Karpas-422 (cell line): ENCODE results near the gene C5orf58. TPM values are rescaled to one million over a fixed set of nuclear protein-coding genes. Genes with fewer than 3 reads are reported as not detected.

Source experiments
- DNase-seq: peaks from one replicate; pipeline ENCODE4 v3.0.0-alpha.2; 2015
- H2AFZ ChIP-seq: fragments of 200-600 bp; sonication (generic); 2 replicates; pipeline ENCODE4 v1.6.1; 2014; ENCODE audit warnings: antibody characterized with exemption, low read length, mixed read lengths
- H3K27ac ChIP-seq: fragments of 200-600 bp; sonication (generic); 2 replicates; pipeline ENCODE4 v1.5.1; 2014; ENCODE audit warnings: mild to moderate bottlenecking, low read length, moderate library complexity
- H3K27me3 ChIP-seq: fragments of 200-600 bp; sonication (generic); 2 replicates; pipeline ENCODE4 v1.6.1; 2014; ENCODE audit warnings: low read length, mixed read lengths
- H3K36me3 ChIP-seq: fragments of 200-600 bp; sonication (generic); 2 replicates; pipeline ENCODE4 v1.6.1; 2014; ENCODE audit warnings: low read length, mixed read lengths; ENCODE audit not compliant: insufficient read depth
- H3K4me1 ChIP-seq: fragments of 200-600 bp; sonication (generic); 2 replicates; pipeline ENCODE4 v1.6.1; 2014; ENCODE audit warnings: mild to moderate bottlenecking, low read length, mixed read lengths
- H3K4me2 ChIP-seq: fragments of 200-600 bp; sonication (generic); 2 replicates; pipeline ENCODE4 v1.6.1; 2014; ENCODE audit warnings: low read length, low read depth, mild to moderate bottlenecking; ENCODE audit not compliant: poor library complexity, severe bottlenecking
- H3K4me3 ChIP-seq: fragments of 200-600 bp; sonication (generic); 2 replicates; pipeline ENCODE4 v1.5.1; 2014; ENCODE audit warnings: mild to moderate bottlenecking, antibody characterized with exemption, low read length, mixed read lengths
- H3K79me2 ChIP-seq: fragments of 200-600 bp; sonication (generic); 2 replicates; pipeline ENCODE4 v1.6.1; 2014; ENCODE audit warnings: mild to moderate bottlenecking, low read length, mixed read lengths
- H3K9ac ChIP-seq: fragments of 200-600 bp; sonication (generic); 2 replicates; pipeline ENCODE4 v1.6.0; 2014; ENCODE audit warnings: low read length
- H3K9me2 ChIP-seq: fragments of 200-600 bp; sonication (generic), shearing (Covaris generic); replicated peaks from 2 replicates; pipeline ENCODE4 v1.6.0; 2014; ENCODE audit warnings: mild to moderate bottlenecking, low read length, moderate library complexity; ENCODE audit not compliant: insufficient read depth
- H3K9me3 ChIP-seq: fragments of 300-700, 200-600 bp; sonication (generic); 2 replicates; pipeline ENCODE4 v1.6.1; 2014; ENCODE audit warnings: low read length, mixed read lengths
- H4K20me1 ChIP-seq: fragments of 200-600 bp; sonication (generic); 2 replicates; pipeline ENCODE4 v1.6.1; 2014; ENCODE audit warnings: mild to moderate bottlenecking, antibody characterized with exemption, low read length, low read depth; ENCODE audit not compliant: insufficient read depth
- total RNA-seq: library from RNA; depleted of rRNA; stranded (reverse); fragments of >200 nt; shearing (Covaris generic); gene quantifications from 2 replicates; pipeline ENCODE4 v1.2.3, GENCODE V29; 2014; ENCODE audit warnings: low replicate concordance

The C5orf58 gene
- total RNA-seq, 1 experiment from 2014 or later, result not detected

DNA sequence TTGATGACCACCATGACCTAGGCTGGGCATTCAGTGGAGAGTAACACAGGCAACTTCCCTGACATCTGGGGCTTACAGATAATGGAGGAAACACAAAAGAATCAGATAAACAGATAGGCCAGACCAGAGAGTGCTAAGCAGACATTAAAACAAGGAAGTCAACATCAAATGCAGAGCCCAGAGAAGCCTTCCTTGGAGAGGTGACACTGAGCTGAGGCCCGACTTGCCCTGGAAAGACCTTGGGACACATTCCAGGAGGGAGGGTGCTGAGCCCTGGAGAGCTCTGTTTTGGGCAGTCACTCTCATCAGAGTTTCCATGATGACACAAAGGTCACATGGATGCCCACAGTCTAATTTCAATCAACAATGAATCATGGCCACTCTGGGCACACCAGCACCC lies 31.9 kb upstream of the C5orf58 start:
- Histone ChIP-seq H3K4me1 (peaks cover 14% of the 10 kb centered on the region), H2AFZ (no peak overlapping the region), H3K36me3 (no peaks in the 10 kb centered on the region), H3K9ac (no peak overlapping the region), H3K9me2 (no peaks in the 10 kb centered on the region), H3K27me3 (no peaks in the 10 kb centered on the region; the same call in 1 of the 2 replicates), H3K9me3 (no peaks in the 10 kb centered on the region), H3K27ac (no peak overlapping the region), H4K20me1 (no peaks in the 10 kb centered on the region), H3K4me3 (no peak overlapping the region), H3K79me2 (no peaks in the 10 kb centered on the region), H3K4me2 (no peak overlapping the region)
- DNase-seq, result no peak

- H3K4me2 ChIP-seq, result no peak overlapping the region
- no peak overlapping the region for H3K4me3 ChIP-seq
- H3K9me3 ChIP-seq, result no peaks in the 10 kb centered on the region
- no peaks in the 10 kb centered on the region for H3K9me2 ChIP-seq
- DNase-seq, result no peak
- no peak overlapping the region for H3K9ac ChIP-seq
- no peak overlapping the region for H3K27ac ChIP-seq
- H2AFZ ChIP-seq, result no peak overlapping the region
- peaks cover 11% of the 10 kb centered on the region for H3K4me1 ChIP-seq
- no peaks in the 10 kb centered on the region for H3K36me3 ChIP-seq
- no peaks in the 10 kb centered on the region for H3K79me2 ChIP-seq
- no peaks in the 10 kb centered on the region; the same call in 1 of the 2 replicates for H3K27me3 ChIP-seq
- H4K20me1 ChIP-seq, result no peaks in the 10 kb centered on the region
Observed at GRCh38 chr5:170201311-170201710, 31.5 kb upstream of the C5orf58 start.

- Histone ChIP-seq H3K9ac (no peak overlapping the region), H3K9me3 (no peaks in the 10 kb centered on the region), H3K27me3 (no peaks in the 10 kb centered on the region), H3K27ac (no peak overlapping the region), H3K79me2 (no peaks in the 10 kb centered on the region), H4K20me1 (no peaks in the 10 kb centered on the region), H3K4me2 (no peak overlapping the region), H2AFZ (no peak overlapping the region), H3K9me2 (no peaks in the 10 kb centered on the region), H3K36me3 (no peaks in the 10 kb centered on the region), H3K4me3 (no peak overlapping the region), H3K4me1 (peaks cover 8% of the 10 kb centered on the region)
- no peak for DNase-seq
Observed at GRCh38 chr5:170202117-170202516, 30.7 kb upstream of the C5orf58 start.

DNA sequence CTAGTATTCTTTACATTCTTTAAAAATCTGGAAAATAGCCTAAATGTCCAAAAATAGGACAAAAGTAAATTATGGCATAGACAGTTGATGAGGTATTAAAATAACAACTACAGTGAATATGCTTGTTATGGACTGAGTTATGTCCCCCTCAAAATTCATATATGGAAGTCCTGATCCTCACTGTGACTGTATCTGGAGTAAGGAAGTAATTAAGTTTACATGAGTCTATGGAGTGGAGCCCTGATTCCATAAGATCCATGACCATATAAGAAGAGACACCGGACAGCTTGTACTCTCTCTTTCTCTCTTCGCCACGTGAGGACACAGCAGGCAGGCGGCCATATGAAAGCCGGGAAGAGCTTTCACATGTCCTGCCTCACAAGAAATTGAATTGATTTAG lies 28.6 kb upstream of the C5orf58 start:
- no peak for DNase-seq
- Histone ChIP-seq H4K20me1 (no peaks in the 10 kb centered on the region), H3K36me3 (no peaks in the 10 kb centered on the region), H3K9me2 (no peaks in the 10 kb centered on the region), H3K4me3 (no peak overlapping the region), H3K9me3 (no peaks in the 10 kb centered on the region), H3K79me2 (no peaks in the 10 kb centered on the region), H2AFZ (no peak overlapping the region), H3K27me3 (no peaks in the 10 kb centered on the region), H3K27ac (no peak overlapping the region), H3K9ac (no peak overlapping the region), H3K4me1 (peaks cover 8% of the 10 kb centered on the region), H3K4me2 (no peak overlapping the region)

- H4K20me1 ChIP-seq, result no peaks in the 10 kb centered on the region
- no peaks in the 10 kb centered on the region for H3K27me3 ChIP-seq
- no peaks in the 10 kb centered on the region for H3K79me2 ChIP-seq
- H3K4me1 ChIP-seq, result peaks cover 10% of the 10 kb centered on the region
- no peak overlapping the region for H3K9ac ChIP-seq
- no peaks in the 10 kb centered on the region for H3K9me2 ChIP-seq
- H3K36me3 ChIP-seq, result no peaks in the 10 kb centered on the region
- no peak overlapping the region for H3K4me2 ChIP-seq
- no peaks in the 10 kb centered on the region for H3K9me3 ChIP-seq
- H2AFZ ChIP-seq, result no peak overlapping the region
- no peak overlapping the region for H3K4me3 ChIP-seq
- DNase-seq, result no peak
- H3K27ac ChIP-seq, result no peak overlapping the region
Observed at GRCh38 chr5:170206216-170206615, 26.6 kb upstream of the C5orf58 start.

- no peak overlapping the region for H2AFZ ChIP-seq
- peaks cover 4% of the 10 kb centered on the region for H3K4me1 ChIP-seq
- H3K79me2 ChIP-seq, result no peaks in the 10 kb centered on the region
- no peak for DNase-seq
- H3K4me2 ChIP-seq, result no peak overlapping the region
- no peak overlapping the region for H3K9ac ChIP-seq
- H3K36me3 ChIP-seq, result no peaks in the 10 kb centered on the region
- H3K9me2 ChIP-seq, result no peaks in the 10 kb centered on the region
- no peaks in the 10 kb centered on the region for H4K20me1 ChIP-seq
- H3K9me3 ChIP-seq, result no peaks in the 10 kb centered on the region
- H3K27ac ChIP-seq, result no peak overlapping the region
- no peak overlapping the region for H3K4me3 ChIP-seq
- no peaks in the 10 kb centered on the region for H3K27me3 ChIP-seq
Observed at GRCh38 chr5:170206958-170207357, 25.8 kb upstream of the C5orf58 start.

- no peaks in the 10 kb centered on the region for H3K27me3 ChIP-seq
- no peaks in the 10 kb centered on the region for H3K9me3 ChIP-seq
- H3K9me2 ChIP-seq, result no peaks in the 10 kb centered on the region
- no peaks in the 10 kb centered on the region for H3K36me3 ChIP-seq
- no peak overlapping the region for H2AFZ ChIP-seq
- H4K20me1 ChIP-seq, result no peaks in the 10 kb centered on the region
- H3K4me1 ChIP-seq, result peaks cover 15% of the 10 kb centered on the region
- H3K4me2 ChIP-seq, result no peak overlapping the region
- no peak overlapping the region for H3K27ac ChIP-seq
- no peaks in the 10 kb centered on the region for H3K79me2 ChIP-seq
- H3K4me3 ChIP-seq, result no peak overlapping the region
- H3K9ac ChIP-seq, result no peak overlapping the region
- no peak for DNase-seq
Observed at GRCh38 chr5:170211575-170212334, 21.0 kb upstream of the C5orf58 start.

- Histone ChIP-seq H3K36me3 (no peaks in the 10 kb centered on the region), H3K4me2 (peak overlapping the region; percentile 75), H3K4me3 (peak overlapping the region; percentile 51), H3K9me3 (no peaks in the 10 kb centered on the region), H3K27ac (peak overlapping the region; percentile 79), H2AFZ (peak overlapping the region; percentile 54), H3K79me2 (no peaks in the 10 kb centered on the region), H3K9ac (peak overlapping the region; percentile 51), H3K27me3 (no peaks in the 10 kb centered on the region), H3K9me2 (no peaks in the 10 kb centered on the region), H3K4me1 (peaks cover 56% of the 10 kb centered on the region), H4K20me1 (no peaks in the 10 kb centered on the region)
- DNase-seq, result peak; percentile 92
Observed at GRCh38 chr5:170216257-170216864, 16.4 kb upstream of the C5orf58 start.
